Measurements from ENCODE around the gene RPEL1. TPM values are rescaled to one million over a fixed set of nuclear protein-coding genes. Genes with fewer than 3 reads are reported as not detected.

The RPEL1 gene
- total and polyA plus RNA-seq, 4 donors: not detected

DNA sequence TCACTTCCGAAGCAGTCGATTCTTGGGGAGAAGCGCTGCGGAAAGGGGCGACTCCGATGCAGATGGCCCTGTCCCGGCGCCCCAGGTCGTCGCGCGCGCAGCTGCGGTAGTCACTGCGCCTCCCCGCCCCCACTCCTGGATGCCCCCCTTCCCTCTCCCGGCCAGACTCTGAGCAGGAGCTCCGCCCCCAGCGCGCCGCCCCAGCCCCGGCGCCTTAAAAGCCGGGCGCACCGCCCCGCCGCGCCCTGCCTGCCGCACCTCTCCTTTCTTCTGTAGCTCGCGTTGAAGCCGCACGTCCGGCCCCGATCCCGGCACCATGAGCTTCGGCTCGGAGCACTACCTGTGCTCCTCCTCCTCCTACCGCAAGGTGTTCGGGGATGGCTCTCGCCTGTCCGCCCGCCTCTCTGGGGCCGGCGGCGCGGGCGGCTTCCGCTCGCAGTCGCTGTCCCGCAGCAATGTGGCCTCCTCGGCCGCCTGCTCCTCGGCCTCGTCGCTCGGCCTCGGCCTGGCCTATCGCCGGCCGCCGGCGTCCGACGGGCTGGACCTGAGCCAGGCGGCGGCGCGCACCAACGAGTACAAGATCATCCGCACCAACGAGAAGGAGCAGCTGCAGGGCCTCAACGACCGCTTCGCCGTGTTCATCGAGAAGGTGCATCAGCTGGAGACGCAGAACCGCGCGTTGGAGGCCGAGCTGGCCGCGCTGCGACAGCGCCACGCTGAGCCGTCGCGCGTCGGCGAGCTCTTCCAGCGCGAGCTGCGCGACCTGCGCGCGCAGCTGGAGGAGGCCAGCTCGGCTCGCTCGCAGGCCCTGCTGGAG lies 31.4 kb downstream of the RPEL1 start, which contains the start of gene INA (continued):
- TF ChIP-seq, protein P1, sequence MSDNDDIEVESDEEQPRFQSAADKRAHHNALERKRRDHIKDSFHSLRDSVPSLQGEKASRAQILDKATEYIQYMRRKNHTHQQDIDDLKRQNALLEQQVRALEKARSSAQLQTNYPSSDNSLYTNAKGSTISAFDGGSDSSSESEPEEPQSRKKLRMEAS (IDR thresholded peaks at IDR 0.05): no peak

DNA sequence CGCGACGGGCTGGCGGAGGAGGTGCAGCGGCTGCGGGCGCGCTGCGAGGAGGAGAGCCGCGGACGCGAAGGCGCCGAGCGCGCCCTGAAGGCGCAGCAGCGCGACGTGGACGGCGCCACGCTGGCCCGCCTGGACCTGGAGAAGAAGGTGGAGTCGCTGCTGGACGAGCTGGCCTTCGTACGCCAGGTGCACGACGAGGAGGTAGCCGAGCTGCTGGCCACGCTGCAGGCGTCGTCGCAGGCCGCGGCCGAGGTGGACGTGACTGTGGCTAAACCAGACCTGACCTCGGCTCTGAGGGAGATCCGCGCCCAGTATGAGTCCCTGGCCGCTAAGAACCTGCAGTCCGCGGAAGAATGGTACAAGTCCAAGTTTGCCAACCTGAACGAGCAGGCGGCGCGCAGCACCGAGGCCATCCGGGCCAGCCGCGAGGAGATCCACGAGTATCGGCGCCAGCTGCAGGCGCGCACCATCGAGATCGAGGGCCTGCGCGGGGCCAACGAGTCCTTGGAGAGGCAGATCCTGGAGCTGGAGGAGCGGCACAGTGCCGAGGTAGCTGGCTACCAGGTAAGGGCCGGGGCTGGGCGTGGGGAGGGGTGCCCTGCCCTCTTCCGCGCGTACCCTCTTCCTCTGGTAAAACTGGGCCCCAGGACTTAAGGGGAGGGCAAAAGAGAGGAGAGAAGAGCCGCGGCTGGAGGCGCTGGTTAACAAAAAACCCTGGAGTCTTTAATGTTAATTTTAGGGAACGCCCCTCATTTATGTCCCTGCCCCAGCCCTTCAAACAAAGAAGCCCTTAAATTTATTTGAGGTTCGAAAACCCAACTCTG lies 32.2 kb downstream of the RPEL1 start:
- WGBS: 12% methylated on average over 76 of the region's 76 CpGs

More for the DNA sequence above, 32.2 kb downstream of the RPEL1 start:
- Histone ChIP-seq H3K4me1 (ENCODE audit: control insufficient read depth in 4 of 4, insufficient read depth in 4 of 4, low read length in 3 of 4) (peaks cover 5 to 12% (median 9%) of the 10 kb centered on the region in 4 donors), H3K27ac (ENCODE audit: low read depth in 1 of 2, low read length in 2 of 2) (no peak overlapping the region), H3K36me3 (ENCODE audit: control insufficient read depth in 4 of 4, insufficient read depth in 3 of 4, low read depth in 1 of 4, low read length in 3 of 4) (no peaks in the 10 kb centered on the region), H3K9ac (ENCODE audit: low read depth in 1 of 2, low read length in 2 of 2) (no peak overlapping the region), H3K27me3 (ENCODE audit: control insufficient read depth in 4 of 4, insufficient read depth in 4 of 4, low read length in 3 of 4) (peaks cover 3 to 13% (median 7%) of the 10 kb centered on the region in 4 donors), H3K4me3 (ENCODE audit: low read depth in 1 of 3, low read length in 3 of 3) (peak overlapping the region in 1 of 3 donors; percentile 34), H3K9me3 (ENCODE audit: control insufficient read depth in 4 of 4, low read length in 3 of 4) (no peaks in the 10 kb centered on the region)
- no peak for DNase-seq (ENCODE audit: low spot score)
- TF ChIP-seq EGR1 (IDR thresholded peaks at IDR 0.05; ENCODE audit: low read depth in 2 of 2): no peak
- no peak for TF ChIP-seq FOXA2 (IDR thresholded peaks at IDR 0.05)
- no peak for TF ChIP-seq FOXA1 (IDR thresholded peaks at IDR 0.05)
- TF ChIP-seq, protein P1 (IDR thresholded peaks at IDR 0.05): no peak
- TF ChIP-seq, protein P2, sequence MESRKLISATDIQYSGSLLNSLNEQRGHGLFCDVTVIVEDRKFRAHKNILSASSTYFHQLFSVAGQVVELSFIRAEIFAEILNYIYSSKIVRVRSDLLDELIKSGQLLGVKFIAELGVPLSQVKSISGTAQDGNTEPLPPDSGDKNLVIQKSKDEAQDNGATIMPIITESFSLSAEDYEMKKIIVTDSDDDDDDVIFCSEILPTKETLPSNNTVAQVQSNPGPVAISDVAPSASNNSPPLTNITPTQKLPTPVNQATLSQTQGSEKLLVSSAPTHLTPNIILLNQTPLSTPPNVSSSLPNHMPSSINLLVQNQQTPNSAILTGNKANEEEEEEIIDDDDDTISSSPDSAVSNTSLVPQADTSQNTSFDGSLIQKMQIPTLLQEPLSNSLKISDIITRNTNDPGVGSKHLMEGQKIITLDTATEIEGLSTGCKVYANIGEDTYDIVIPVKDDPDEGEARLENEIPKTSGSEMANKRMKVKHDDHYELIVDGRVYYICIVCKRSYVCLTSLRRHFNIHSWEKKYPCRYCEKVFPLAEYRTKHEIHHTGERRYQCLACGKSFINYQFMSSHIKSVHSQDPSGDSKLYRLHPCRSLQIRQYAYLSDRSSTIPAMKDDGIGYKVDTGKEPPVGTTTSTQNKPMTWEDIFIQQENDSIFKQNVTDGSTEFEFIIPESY (IDR thresholded peaks at IDR 0.05): no peak
- no peak for TF ChIP-seq RAD21 (IDR thresholded peaks at IDR 0.05)
- TF ChIP-seq, protein P3, sequence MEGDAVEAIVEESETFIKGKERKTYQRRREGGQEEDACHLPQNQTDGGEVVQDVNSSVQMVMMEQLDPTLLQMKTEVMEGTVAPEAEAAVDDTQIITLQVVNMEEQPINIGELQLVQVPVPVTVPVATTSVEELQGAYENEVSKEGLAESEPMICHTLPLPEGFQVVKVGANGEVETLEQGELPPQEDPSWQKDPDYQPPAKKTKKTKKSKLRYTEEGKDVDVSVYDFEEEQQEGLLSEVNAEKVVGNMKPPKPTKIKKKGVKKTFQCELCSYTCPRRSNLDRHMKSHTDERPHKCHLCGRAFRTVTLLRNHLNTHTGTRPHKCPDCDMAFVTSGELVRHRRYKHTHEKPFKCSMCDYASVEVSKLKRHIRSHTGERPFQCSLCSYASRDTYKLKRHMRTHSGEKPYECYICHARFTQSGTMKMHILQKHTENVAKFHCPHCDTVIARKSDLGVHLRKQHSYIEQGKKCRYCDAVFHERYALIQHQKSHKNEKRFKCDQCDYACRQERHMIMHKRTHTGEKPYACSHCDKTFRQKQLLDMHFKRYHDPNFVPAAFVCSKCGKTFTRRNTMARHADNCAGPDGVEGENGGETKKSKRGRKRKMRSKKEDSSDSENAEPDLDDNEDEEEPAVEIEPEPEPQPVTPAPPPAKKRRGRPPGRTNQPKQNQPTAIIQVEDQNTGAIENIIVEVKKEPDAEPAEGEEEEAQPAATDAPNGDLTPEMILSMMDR (IDR thresholded peaks at IDR 0.05; ENCODE audit: low read depth, low read length, missing input control): no peak
- no peak for TF ChIP-seq NR2F2 (IDR thresholded peaks at IDR 0.05)
- TF ChIP-seq HNF4A (conservative IDR thresholded peaks at IDR 0.05): no peak
- no peak for TF ChIP-seq JUND (IDR thresholded peaks at IDR 0.05)
- TF ChIP-seq, protein P4, sequence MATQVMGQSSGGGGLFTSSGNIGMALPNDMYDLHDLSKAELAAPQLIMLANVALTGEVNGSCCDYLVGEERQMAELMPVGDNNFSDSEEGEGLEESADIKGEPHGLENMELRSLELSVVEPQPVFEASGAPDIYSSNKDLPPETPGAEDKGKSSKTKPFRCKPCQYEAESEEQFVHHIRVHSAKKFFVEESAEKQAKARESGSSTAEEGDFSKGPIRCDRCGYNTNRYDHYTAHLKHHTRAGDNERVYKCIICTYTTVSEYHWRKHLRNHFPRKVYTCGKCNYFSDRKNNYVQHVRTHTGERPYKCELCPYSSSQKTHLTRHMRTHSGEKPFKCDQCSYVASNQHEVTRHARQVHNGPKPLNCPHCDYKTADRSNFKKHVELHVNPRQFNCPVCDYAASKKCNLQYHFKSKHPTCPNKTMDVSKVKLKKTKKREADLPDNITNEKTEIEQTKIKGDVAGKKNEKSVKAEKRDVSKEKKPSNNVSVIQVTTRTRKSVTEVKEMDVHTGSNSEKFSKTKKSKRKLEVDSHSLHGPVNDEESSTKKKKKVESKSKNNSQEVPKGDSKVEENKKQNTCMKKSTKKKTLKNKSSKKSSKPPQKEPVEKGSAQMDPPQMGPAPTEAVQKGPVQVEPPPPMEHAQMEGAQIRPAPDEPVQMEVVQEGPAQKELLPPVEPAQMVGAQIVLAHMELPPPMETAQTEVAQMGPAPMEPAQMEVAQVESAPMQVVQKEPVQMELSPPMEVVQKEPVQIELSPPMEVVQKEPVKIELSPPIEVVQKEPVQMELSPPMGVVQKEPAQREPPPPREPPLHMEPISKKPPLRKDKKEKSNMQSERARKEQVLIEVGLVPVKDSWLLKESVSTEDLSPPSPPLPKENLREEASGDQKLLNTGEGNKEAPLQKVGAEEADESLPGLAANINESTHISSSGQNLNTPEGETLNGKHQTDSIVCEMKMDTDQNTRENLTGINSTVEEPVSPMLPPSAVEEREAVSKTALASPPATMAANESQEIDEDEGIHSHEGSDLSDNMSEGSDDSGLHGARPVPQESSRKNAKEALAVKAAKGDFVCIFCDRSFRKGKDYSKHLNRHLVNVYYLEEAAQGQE (IDR thresholded peaks at IDR 0.05): no peak
- no peak for TF ChIP-seq YY1 (IDR thresholded peaks at IDR 0.05)
- TF ChIP-seq GABPA (IDR thresholded peaks at IDR 0.05 in 1 of 2, conservative IDR thresholded peaks at IDR 0.05 in 1 of 2): no peak
- no peak for TF ChIP-seq SP1 (IDR thresholded peaks at IDR 0.05)
- no peak for TF ChIP-seq TAF1 (conservative IDR thresholded peaks at IDR 0.05)
- TF ChIP-seq, protein P5, sequence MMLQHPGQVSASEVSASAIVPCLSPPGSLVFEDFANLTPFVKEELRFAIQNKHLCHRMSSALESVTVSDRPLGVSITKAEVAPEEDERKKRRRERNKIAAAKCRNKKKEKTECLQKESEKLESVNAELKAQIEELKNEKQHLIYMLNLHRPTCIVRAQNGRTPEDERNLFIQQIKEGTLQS (IDR thresholded peaks at IDR 0.05): no peak
- no peak for TF ChIP-seq HNF4G (IDR thresholded peaks at IDR 0.05)
- TF ChIP-seq RXRA (IDR thresholded peaks at IDR 0.05): no peak
